ENCODE measurements around the gene RAMP2.

Gene RAMP2

DNA sequence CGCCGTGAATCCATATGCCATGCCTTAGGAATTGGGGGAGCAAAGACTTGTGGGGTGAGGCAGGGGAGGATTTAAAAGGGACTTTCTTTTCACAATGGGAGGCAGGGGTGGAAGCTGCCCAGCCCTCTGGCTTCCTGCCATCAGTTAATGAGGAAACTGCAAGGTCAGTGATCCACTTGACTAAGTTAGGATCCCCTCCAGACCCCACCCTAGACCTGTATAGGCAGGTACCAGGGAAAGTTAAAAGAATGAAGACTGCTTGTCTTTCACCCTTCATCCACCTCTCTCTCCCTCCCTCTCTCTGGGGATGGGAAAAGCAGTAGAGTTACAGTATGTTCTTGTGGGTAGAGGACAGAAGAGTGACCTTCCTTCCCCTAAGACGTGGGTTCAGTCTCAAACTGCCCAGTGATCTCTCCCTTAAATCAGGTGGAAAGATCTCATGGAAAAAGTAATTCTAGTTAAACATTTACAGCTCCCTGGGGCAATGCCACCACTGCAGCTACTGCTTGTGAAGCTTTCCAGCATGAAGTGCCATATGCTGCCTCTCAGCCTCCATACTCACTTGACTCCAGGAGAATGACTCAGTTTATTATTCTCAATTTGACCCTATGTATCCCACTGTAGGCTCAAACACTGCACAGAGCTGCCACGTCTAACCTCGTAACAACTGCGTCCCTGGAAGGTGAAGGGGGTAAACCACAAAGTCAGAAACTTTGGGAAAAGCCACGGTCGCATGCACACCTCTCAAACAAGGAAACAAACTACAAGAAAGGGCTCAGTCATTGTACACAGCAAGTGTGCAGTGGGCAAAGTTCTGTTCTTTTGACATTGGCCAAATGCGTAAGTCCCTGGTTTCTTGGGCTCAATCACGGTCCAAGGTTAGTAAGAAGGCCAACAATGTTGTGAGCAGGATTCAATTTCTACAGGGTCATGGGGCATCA, 36.3 kb downstream of the RAMP2 start:
- TF ChIP-seq CTCF (conservative IDR thresholded peaks at IDR 0.05) (no peak), ZFX (IDR thresholded peaks at IDR 0.05) (no peak)
- peak overlapping the region; percentile 61 for H3K27ac ChIP-seq

- peak overlapping the region; percentile 61 for H3K27ac ChIP-seq
- TF ChIP-seq CTCF (conservative IDR thresholded peaks at IDR 0.05), result no peak
- TF ChIP-seq ZFX (IDR thresholded peaks at IDR 0.05), result no peak
These were observed 37.0 kb downstream of the RAMP2 start for GRCh38 chr17:42798011-42798382.

- peak; percentile 81; the same call in 1 of the 2 replicates for TF ChIP-seq ZFX (IDR thresholded peaks at IDR 0.05)
- TF ChIP-seq CTCF (conservative IDR thresholded peaks at IDR 0.05), result no peak
- peak within 1 kb of the TSS; percentile 61 for H3K27ac ChIP-seq
These were observed 37.7 kb downstream of the RAMP2 start, which contains the start of the genes CNTD1 and COA3 for GRCh38 chr17:42798383-42799380. Gene CNTD1, plus strand, starts transcription at chr17:42798861. Its CDS starts 207 bp downstream, at chr17:42799068. Gene COA3, minus strand, starts transcription at chr17:42798704. Its CDS starts 23 bp downstream, at chr17:42798681.

DNA sequence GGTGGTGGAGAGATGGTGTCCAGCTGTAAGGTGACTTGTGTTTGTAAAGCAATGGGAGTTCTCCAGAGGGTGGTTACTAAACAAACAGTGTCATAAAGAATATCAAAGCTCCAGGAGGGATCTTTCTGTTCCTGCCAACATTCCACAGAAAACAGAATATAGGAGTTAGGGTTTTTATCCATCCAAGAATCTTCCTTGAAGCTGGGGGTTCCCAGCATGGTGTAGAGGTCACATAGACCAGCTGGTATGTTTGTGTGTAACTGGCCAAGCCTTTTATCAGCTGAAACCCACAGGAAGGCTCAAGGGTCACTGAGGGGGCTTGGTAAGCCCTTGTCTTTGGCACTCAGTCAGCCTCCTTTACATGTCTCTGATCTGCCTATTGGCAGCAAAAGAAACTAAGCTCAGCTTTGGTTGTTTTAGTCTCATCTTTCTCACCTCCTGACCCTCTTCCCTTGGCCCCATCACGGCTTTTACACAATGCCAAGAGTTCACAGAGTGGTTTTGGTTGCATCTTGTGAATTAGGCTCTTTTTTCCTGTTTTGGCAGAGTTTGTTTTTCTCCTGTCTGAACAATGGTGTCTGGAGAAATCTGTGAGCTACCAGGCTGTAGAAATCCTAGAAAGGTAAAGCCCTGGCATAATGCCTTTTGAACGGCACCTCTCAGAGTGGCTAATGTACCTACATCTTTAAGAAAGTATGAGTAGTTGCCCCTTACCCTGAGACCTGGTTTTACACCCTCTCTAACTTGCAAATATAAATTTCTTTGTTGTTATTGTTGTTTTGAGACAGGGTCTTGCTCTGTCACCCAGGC, 42.3 kb downstream of the RAMP2 start:
- TF ChIP-seq CTCF (conservative IDR thresholded peaks at IDR 0.05) (no peak), ZFX (IDR thresholded peaks at IDR 0.05) (no peak)
- H3K27ac ChIP-seq, result peak overlapping the region; percentile 57

DNA sequence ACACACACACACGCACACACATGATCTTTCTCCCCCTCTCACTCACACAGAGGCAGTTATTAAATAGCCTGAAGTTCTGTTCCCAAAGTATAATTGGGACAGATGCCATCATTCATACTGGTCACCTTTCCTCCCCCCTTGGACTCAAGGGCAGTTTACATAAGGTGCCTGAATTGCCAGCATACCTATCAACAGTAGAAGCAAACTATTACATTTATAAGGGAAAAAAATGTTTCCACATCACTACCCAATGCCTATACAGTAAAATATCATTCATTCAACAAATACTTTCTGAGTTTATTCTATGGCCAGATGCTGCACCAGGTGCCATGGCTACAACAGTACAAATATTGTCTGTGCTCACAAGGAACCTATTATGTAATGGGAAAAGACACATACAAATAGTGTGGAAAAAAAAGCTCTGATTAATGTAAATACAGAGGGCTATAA, 43.9 kb downstream of the RAMP2 start:
- TF ChIP-seq ZFX (IDR thresholded peaks at IDR 0.05) (no peak), CTCF (conservative IDR thresholded peaks at IDR 0.05) (no peak)
- H3K27ac ChIP-seq, result peak overlapping the region; percentile 57

GRCh38 chr17:42806249-42806648, 45.2 kb downstream of the RAMP2 start:
- H3K27ac ChIP-seq, result peak overlapping the region; percentile 46
- TF ChIP-seq CTCF (conservative IDR thresholded peaks at IDR 0.05), result no peak
- TF ChIP-seq ZFX (IDR thresholded peaks at IDR 0.05), result no peak
